GM19452 (cell line): ENCODE data around the gene ELOVL4.

ENCODE experiments used
- ATAC-seq: cut with Tn5 transposase; IDR thresholded peaks from one replicate; pipeline ENCODE4 v1.9.1; 2021; ENCODE audit not compliant: unreplicated experiment

Gene ELOVL4

DNA sequence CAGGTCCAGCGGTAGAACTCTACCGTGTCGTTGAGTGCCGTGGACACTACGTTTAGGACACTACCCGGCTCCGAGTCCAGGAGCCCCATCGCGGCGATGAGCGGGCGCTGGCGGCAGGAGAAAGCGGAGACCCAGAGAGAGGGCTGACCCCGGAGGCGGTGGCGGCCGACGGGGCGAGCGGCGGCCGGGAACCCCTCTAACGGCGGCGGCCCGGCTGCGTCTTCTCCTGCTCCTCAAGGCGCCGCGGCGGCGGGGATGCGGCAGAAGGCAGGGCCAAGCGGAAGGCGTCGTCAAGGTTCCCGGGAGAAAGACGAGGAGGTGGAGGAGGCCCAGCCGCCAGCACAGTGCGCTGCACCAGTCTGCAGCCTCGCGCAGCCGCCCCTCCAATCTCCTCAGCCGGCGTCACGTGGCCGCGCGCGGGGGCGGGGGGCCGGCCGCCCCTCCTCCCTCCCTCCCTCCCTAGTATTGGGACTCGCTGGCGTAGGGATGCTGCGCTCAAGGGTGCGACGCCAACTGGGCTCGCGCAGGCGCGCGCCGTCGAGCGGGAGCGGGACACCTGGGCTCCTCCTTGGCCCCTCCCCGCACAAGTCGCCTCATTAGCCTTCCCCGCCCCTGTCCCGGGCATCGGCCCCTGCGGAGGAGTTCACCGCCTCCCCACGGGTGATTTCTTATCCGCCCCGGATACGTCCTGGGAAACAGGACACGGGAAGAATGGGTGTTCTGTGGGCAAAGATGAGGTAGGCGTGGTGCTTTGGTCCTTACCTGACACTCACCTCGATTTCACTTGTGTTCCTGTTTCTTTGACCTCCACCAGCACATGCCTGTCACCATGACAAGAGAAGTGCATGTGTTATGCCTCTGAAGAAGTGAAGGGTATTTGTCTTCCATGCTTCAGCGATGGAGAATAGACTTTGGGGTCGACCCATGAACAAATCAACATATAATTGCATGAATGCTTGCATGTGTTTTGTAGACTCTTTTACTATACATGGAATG lies at the start of gene ELOVL4:
ELOVL4 (minus strand) TSS at position 363 of the 996 bp plus-strand sequence; CDS start at position 89, 274 bp downstream.
- ATAC-seq = peak; percentile 42

DNA sequence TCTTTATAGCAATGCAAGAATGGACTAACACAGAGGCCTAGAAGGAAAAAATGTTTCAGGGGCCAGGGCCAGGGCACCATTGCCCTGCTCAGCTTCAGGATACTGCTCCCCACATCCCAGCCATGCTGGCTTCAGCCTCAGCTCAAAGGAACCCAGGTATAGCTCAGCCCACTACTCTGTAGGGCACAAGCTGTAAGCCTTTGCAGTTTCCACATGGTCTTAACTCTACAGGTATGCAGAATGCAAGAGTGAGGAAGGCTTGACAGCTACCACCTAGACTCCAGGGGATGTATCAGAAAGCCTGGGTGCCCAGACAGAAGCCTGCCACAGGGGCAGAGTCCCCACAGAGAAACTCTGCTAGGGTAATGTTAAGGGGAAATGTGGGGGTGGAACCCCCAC lies 46.6 kb upstream of the ELOVL4 start:
- ATAC-seq = no peak

GRCh38 chr6:79993012-79993910 lies 45.9 kb upstream of the ELOVL4 start:
- ATAC-seq = no peak

- no peak for ATAC-seq
These were observed 42.3 kb upstream of the ELOVL4 start for GRCh38 chr6:79989641-79990040.

GRCh38 chr6:79985128-79985527 lies 37.8 kb upstream of the ELOVL4 start:
- ATAC-seq = no peak

DNA sequence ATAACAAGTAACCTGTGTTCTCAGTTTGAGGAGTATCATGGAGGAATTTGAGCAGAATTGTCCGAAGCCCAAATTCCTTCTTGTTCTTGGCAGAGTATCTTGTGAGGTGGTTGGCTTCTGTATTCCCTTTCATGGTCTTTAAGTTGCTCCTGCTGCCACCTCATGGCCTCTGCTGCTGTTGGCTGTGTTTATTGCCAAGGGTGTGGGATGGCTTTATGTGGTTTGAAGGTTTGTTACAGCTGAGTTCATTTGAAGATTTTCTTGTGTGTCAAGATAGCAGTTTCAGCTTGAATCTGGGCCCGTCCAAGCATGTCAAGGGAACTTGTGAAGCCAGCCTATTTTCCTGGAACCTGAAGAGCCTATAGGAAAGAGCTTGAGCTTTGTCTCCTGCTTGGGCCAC lies 36.9 kb upstream of the ELOVL4 start:
- ATAC-seq = no peak

GRCh38 chr6:79981652-79982051 lies 34.3 kb upstream of the ELOVL4 start:
- ATAC-seq = no peak

GRCh38 chr6:79971193-79971592 lies 23.8 kb upstream of the ELOVL4 start:
- ATAC-seq = no peak

- no peak for ATAC-seq
These were observed 22.4 kb upstream of the ELOVL4 start for GRCh38 chr6:79969784-79970183.

GRCh38 chr6:79967178-79967577 lies 19.8 kb upstream of the ELOVL4 start:
- no peak for ATAC-seq

DNA sequence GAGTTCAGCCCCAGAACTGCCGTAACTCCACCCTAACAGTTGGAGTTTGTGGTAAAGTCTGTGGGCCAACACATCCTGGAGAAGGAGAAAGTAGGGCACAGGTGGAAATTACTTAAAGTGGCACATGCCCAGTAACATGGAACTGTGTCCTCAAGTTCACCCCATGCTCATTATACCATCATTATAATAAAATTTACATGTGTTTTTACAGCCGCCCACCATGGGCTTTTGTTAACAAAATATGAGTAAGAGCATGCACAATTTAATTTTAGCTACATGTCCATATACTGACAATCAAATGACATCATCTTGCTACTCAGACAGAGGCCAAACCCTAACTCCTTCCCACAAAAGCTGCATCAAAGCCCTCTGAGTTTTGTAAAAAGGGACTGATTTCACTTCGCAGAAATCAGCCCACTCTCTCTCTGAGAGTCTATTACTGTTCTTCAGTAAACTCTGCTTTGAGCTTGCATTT lies 17.3 kb upstream of the ELOVL4 start:
- no peak for ATAC-seq

DNA sequence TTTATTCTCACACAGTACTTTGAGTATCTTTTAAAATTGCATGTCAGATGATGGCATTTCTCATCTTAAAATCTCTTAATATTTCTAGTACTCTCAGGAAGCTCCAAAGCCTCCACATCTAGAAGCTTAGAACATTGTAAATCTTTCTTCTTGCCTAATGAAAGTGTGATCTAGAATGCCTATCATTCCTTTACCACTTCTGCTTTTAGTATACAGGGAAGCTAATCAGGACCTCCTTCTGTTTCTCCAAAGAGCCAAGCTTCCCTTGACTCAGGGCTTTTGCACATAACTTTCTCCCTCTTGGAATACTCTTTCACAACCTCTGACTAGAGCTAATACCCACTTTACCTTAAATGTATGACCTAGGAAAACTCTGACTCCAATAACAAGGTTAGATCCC lies 7.5 kb upstream of the ELOVL4 start:
- no peak for ATAC-seq

DNA sequence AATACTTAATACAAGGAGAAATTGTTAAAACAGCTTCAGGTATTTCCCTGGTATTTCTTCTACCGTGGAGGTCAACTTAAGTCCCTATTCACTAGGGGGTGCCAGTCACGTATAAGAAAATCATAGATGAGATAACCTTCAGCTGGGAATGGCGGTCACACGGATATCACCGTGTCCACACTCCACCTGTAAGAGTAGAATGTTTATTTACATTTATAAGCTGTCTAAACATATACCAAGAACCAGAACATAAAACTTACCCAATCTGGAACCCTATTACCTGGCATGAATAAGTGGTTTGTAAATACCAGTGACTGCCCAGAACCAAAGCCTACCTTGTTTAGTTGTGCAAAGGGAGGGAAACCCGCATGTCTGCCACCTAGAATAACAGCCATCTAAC lies 1.9 kb upstream of the ELOVL4 start:
- ATAC-seq = peak; percentile 57

DNA sequence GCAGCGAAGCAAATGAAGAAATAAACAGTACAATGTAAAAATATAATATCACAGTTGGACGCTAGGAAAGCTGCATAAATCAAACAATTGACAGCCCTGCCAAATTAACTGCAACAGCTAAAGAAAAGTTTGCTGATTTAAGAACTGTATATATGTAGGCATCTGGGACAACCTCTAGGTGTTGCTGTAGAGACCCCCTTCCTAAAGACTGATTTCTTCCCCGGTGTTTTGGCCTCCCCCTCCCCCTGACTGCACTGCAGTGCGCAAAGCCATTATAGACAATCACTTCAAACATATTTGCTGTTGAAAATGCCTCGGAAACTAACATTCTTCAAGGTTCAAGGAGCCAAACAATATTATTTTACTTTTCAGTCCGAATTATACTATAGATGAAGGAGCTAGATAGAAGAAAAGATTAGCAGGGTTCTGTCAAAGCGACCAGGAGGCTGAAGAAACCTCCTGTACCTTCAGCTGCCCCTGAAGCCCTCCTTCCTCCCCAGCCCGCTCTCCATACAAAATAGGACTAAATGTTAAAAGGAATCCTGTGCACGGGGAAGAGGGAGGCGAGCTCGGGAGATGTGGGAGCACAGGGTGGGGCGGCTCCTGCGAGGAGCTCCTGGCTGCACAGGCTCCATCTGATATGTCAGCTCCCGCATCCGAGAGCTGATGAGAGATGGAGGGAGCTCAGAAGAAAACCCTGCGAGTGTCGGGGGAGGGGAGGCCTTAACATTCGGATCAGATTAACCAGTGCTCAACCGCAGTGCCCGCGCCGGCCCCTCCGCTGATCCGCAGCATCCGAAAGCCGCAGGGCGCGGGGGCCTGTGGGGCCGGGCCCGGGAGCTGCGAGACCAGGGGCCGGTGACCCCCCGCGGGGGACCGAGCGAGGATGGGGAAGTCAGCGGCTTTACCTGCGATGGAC lies 822 bp downstream of the ELOVL4 start:
- ATAC-seq = peak; percentile 24

GRCh38 chr6:79943133-79943532 lies 4.2 kb downstream of the ELOVL4 start:
- ATAC-seq = no peak

- ATAC-seq = no peak
These were observed 5.7 kb downstream of the ELOVL4 start for GRCh38 chr6:79941489-79942151.

- no peak for ATAC-seq
These were observed 18.8 kb downstream of the ELOVL4 start for GRCh38 chr6:79928478-79928998.

- no peak for ATAC-seq
These were observed 19.6 kb downstream of the ELOVL4 start for GRCh38 chr6:79927758-79928157.

DNA sequence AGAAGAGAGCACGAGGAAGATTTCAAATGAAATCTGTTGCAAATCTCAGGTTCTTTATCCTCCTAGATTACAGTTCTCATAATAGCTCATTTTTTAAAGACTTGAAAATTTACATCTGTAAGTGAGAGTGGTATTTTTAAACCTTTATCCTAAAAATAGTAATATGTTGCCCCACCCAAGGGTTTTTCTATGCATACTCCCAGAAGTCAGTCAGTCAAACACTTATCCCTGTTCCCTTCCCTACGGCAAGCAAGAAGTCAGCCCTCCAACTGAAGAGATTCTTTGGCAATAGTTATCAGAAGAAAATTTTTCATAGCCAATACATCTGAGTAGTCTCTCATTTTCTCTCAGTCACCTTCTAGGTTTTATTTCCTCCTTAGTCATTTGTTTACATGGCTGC lies 24.1 kb downstream of the ELOVL4 start:
- no peak for ATAC-seq

GRCh38 chr6:79922018-79922417 lies 25.3 kb downstream of the ELOVL4 start:
- ATAC-seq = no peak
